Activated CD4-positive, alpha-beta T cell treated with anti-CD3 and anti-CD28 coated beads, Interleukin-2, amount 50 U/mL, for 1 hour (primary cell): ENCODE results near the gene ZBTB16.

ENCODE experiments used
- DNase-seq: peaks from one replicate; pipeline ENCODE4 v3.0.0-alpha.2; 2020

The ZBTB16 gene

DNA sequence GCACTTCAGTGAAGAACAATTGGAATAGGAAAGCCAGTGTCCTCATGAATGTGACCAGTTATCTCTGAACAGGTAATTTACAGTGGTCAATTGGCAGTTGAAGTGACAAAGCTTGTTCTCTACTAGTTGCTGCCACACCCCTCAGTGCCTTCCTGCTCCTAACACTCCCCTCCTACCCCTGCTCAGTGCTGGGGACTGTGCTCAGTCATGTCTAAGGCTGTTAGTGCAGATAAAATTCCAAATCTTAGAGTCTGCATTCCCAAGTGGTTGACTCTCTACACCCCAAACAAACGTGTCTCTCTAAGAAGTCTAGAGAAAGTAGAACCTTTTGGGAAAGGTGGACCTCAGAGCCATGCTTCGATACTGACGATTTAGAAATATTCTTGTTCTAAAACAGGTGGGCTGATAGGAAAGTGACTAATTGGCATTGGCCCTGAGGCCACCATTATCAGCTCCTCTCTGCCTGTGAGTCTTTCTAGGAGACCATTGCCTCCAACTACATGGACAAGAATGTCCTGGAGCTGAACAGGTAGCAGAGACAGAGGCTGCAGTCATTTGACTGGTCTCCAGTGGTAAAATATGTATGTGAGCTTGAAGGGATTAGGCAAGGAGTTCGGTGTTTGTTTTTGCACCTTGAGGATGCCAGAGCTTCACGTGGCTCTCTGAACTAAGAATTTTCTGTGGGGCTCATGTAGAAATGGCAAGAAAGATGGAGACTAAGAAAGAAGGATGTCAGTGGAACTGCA is 214.6 kb downstream of the ZBTB16 start:
- DNase-seq: no peak

DNA sequence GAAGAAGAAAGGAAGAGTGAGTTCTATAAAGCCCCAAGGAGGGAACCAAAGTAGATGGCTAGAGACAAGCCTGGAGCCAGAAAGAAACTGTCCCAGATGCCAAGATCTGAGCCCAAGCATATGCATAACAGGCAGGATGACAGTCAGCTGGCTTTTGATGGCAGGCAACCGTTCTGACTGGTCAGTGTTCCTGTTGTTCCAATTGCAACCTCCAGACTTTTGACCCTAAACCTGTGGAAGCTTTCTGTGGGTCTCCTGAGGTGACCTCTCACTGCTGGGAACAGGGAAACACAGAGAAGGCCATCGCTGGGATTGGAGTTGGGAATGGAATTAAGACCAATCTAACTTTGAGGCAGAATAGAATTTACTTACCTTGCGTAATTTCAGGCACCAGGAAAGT is 215.1 kb downstream of the ZBTB16 start:
- DNase-seq: no peak

DNA sequence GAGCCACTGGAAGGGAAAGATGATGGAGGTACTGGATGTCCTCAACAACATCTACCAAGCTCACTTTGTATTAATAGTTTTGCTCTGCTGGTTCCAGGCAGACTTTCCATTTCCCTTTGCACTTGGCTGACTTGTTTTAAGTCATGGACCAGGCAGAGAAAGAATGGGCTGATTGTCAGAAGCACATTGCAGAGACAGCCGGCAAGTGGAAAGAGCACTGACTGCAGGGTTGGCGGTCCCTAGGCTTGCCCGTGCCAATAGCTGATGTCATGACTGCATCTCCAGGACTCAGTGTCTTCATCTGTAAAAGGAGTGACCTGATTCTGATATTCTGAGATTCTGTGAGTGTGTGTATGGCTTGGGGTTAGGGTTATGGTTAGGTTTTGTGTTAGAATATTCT is 215.8 kb downstream of the ZBTB16 start:
- no peak for DNase-seq

DNA sequence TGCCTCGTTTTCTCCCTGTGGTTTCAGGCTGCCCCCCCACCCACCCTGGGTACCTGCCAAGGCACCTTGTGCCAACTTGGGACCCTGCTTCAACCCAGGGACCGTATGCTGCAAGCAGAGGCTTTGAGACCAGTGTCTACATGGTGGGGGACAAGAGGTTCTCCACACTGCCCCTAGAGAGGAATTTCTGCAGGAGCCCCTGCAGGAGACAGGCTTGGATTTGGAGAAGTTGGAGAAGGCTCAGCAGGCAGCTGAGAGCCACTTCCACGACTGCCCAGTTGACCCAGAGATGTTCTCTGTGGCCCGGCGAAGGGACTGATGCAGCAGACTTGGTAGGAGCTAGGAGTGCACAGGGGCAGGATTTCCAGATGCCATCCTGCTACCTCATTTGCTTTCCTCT is 216.6 kb downstream of the ZBTB16 start:
- DNase-seq: no peak

DNA sequence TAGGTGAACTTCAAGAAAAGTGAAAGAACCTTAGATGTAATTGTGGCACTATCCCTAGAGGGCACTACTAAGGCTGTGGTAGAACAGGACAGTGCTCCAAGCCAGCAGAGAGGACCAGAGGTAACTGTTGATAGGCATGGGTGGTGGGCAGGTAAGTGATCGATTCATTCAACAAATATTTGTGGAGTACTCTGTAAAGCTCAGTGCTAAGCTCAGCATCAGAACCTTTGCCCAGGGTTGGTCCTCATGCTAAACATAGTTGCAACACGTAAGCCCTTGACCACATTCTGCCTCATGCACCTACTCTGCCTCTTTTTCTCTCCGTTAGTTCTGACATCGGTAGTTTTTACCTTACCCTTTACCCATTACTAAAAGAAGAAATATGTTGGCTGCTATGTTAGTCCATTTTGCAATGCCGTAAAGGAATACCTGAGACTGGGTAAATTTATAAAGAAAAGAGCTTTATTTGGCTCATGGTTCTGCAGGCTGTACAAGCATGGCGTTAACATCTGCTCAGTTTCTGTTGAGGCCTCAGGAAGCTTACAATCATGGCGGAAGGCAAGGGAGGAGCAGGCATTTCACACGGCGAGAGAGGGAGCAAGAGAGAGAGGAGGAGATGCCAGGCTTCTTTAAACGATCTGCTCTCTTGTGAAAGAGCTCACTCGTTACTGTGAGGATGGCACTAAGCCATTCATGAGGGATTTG is 218.3 kb downstream of the ZBTB16 start:
- no peak for DNase-seq

DNA sequence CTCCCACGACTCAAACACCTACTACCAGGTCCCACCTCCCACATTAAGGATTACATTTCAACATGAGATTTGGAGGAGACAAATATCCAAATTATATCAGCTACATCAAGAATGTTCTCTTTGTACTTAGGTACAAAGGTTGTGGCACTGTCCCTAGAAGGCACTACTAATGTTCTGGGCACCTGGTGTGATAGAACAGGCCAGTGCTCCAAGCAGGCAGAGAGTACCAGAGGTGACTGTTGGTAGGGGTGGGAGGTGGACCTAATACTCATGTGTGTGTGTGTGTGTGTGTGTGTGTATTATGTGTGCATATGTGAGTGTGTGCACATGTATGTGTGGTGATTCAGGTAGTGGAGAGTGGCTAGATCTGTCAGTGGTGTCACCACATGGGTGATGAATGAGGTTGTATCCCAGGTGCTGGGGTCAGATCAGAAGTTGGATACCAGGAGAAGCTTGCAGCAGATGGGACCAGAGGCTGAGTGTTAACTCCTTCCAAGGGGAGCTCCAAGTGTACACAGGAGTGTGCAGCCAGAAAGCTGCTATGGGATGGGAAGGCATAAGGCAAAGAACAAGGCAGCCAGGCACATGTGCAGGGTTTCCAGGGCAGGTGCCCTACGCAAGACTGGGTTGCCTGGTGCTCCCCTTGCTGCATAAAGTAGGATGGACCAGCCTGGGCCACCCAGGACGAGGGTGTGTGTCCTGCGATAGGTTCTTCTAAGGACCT is 219.0 kb downstream of the ZBTB16 start:
- no peak for DNase-seq

DNA sequence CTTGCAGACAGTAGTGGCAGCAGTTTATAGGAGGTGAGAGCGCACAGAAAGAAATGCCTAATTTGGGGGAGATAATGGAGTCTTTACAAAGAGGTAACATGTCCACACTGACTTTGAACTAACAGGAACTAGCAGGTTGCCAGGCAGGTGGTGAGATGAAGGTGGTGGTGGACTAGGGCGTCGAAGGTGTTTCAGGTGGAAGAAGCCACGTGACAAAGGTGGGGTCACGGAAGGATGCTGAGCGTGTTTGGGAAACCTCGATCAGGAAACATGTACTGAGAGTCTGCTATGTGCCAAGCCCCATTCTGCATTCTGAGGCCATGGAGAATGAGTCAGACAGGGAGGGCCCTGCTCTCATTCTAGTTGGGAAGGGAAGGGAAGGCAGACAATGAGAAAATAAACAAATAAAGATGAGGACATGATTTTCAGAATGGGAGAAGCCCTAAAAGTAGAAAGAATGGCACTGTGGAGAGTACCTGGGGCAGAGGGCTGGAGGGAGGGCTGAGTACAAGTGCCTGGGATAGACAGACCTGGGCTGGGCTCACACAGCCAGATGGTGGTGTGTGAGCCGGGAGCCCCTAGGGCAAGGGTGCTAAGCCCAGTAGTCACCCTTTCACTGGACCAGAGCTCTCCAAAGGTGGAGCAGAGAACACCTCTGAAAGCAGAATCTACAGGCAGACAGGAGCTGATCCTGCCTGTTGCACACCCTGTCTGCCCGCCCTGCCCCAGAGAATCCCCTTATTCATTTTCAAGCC is 220.5 kb downstream of the ZBTB16 start:
- no peak for DNase-seq

DNA sequence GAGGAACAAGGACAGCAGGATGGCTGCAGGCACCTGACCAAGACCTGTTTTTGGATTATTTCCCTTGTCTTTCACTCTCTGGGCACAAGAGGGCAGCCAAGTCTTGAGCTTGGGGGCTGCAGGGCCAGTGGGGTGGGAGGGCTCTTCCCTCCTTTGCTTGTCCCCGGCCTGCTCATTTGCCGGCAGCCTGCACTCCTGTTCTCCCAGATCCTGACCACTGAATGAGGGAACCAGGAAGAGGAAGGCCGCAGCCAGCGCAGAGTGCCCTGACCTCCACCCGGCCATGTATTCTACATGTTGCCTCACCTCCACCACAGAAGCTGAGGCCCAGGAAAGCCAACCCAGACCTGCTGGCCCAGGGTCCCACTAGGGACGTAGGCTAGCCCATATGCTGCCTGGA is 221.2 kb downstream of the ZBTB16 start:
- DNase-seq: peak; percentile 13

DNA sequence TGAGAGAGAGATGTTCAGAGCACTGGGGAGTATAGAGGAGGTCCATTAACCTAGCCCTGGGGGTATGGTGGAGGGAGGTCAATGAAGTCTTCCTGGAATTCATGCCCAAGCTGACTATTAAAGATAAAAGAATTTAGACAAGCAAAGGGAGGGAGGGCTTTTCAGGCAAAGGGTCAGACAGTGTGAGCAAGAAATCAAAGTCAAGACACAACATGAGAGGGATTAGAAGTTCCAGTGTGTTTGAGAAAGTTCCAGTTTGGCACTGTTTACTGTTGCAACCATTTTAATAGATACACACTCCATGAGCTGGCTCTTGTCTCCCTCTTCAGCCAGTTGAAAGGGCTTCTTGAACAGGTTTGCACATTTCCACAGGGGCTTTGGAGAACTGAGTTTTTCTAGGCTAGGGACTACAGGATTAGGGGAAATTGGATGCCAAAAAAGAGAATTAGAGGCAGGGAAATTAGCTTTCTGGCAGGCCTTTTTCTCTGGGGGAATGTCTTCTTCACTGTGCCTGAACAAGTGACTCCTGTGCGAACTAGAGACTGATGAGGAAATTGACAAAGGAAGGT is 222.0 kb downstream of the ZBTB16 start:
- no peak for DNase-seq

DNA sequence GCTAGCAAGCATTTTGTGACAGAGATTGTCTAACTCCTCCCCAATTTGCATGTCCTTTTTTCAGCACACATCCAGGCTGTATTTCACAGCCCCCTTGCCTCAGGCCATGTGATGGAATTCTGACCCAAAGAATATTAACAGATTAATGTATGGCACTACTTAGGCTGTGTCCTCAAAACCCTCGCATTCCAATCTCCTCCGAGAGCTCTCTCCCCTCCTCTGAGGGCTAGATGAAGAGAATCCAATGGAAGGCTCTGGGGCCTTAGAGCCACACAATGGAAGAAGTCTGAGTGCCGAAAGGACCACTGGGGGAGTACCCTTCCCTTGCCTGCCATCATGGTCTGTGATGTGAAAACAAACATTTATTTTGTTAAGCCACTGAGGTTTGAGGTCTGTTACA is 223.0 kb downstream of the ZBTB16 start:
- no peak for DNase-seq

DNA sequence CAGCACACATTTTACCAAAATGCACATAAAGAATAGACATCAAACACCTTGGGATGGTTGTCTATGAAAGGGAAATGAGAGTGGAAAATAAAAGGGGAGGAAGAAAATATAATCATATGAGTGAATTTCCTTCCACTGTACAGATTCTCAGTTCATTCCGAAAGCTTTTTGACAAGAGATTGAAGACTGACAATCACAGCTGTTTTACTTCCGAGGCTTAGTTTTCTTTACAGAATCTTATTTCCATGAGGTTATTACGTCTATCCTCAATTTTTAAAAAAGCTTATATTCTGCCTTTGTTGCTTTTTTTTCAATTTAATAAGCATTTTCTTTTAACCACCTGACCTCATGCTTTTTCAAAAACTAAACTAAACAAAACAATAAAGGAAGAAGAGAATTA is 223.9 kb downstream of the ZBTB16 start:
- DNase-seq: no peak

DNA sequence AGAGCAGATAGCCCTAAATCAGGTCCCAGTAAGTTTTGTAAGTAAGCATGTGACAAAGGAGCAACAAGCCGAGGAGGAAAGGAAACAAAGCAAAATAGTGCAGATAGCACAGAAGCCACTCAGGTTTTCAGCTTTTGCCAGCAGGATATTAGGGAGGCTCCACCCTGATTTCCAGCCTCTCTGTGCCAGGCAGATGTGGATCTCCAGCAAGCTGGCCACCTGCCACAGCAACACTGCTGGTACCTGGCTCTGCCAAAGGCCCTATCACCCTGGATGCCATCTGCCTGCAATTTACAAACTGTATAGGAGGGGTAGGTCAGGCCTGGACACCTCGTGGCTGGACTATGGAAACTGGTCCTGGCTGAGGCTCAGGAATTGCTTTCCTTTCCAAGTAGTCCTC is 224.5 kb downstream of the ZBTB16 start:
- no peak for DNase-seq

DNA sequence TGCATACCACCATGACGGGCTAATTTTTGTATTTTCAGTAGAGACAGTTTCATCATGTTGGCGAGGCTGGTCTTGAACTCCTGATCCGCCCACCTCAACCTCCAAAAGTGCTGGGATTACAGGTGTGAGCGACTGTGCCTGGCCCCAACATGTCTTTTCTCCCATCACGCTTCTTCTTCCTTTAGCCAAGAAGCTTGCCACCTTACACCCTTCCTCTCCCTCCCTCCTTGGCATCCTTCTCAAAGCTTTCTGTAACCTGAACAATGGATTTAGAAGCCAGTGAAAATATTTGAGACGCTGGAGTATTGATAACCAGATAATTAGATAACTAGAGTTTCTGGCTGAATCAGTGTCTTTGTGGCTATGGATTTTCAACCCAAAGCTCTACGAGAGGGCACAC is 225.4 kb downstream of the ZBTB16 start:
- DNase-seq: no peak

DNA sequence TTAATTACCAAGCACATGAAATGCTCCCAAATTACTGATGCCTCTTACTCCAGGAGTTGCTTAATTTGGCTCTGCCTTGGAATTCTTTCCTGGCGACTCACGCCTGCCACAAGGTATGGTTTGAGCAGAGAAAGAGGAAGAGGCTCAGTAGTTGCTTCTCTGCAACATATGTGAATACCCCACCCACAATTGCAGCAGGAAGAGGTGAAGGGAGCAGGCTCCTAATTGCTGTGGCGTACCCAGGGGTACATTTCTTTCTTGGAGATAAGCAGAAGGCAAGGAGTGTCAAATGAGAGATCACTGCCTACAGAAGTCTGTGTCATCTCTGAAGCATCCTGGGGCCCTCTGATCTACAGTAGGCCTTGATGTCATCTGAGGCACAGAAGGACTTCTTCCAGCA is 226.1 kb downstream of the ZBTB16 start:
- no peak for DNase-seq

DNA sequence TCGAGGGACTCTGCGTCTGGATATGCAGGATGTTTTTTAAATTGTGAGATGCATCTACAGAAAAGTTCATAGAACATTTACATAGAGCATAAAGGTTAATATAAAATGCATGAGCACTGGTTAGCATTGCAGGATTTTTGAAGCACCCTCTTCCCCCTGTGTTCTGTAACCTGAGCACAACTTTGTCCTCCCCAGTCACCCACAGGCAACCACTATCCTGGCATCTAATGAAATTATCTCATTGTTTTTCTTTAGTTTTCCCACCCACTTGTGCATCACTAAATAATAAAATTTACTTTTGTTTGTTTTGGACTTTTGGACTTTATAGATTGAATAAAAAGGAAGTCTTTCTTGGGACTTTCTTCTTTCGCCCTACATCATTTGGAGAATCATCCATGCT is 226.7 kb downstream of the ZBTB16 start:
- no peak for DNase-seq

DNA sequence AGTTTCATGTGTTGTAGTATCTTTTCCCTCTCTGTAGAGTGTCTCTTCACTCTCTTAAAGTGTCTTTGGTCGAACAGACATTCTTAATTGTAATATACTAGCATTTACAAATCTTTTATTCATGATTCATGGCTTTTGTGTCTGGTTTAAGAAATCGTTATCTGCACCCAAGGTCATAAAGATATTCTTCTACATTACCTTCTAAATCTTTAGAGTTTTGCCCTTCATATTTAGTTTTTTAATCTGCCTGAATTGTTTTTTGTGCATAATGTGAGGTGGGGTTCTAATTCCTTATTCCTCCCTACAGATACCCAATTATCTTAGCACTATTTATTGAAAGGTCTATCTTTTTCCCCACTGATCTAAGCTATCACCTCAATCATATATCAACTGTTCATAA is 227.6 kb downstream of the ZBTB16 start:
- DNase-seq: no peak

DNA sequence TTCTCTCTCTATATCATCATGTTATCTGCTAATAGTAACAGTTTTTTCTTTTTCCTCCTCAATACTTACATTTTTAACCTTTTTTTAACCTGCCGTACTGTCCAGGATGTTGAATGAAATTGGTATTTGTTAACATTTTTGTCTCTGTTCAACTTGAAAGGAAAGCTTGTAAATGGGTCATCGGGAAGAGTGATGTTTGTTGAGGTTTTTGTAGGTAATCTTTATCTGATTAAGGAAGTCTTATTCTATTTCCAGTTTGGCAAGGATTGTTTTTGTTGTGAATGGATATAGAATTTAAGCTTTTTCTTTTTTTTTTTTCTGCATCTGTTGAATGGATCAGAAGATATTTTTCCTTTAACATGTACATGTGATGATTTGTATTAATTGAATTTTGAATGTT is 228.6 kb downstream of the ZBTB16 start:
- DNase-seq: no peak

DNA sequence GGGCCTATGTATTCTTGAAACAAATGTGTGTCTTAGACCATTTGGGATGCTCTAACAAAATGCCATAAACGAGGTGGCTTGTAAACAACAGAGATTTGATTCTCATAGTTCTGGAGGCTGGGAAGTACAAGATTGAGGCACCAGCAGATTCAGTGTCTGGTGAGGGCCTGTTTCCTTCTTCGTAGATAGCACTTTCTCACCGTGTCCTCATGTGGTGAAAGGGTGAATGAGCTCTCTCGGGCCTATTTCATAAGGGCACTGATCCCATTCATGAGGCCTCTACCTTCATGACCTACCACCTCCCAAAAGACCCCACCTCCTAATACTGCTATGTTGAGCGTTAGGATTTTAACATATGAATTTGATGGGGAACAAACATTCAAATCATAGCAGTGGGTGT is 230.3 kb downstream of the ZBTB16 start:
- DNase-seq: no peak

DNA sequence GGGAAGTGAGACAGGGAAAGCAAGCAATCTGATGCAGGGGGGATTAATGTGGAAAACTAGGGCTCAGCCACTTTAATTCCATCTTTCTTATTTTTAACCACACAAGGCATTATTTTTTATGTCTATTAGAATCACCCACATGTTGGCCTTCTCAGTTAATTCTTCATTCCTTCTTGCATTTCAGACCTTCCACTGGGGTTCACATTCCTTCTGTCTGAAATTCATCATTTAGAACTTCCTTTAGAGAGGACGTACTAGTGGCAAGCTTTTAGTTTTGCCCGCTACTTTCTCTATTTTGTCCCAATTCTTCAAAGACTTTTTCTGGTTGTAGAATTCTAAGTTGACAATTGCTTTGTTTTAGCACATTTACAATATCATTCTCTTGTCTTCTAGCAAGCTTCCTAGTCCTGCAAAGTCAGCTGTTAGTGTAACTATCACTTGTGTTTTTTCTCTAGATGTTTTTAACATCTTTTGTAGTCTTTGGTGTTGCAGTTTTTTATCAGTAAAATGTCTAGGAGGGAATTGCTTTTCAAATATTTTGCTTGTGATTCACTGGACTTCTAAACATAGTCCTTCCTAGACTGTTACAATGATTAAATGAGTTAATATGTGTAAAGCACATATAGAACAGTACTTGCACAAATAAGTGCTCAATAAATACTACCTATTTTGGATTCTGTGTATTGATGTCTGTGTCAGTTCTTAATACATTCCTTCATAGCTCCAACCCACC is 231.2 kb downstream of the ZBTB16 start:
- DNase-seq: no peak

DNA sequence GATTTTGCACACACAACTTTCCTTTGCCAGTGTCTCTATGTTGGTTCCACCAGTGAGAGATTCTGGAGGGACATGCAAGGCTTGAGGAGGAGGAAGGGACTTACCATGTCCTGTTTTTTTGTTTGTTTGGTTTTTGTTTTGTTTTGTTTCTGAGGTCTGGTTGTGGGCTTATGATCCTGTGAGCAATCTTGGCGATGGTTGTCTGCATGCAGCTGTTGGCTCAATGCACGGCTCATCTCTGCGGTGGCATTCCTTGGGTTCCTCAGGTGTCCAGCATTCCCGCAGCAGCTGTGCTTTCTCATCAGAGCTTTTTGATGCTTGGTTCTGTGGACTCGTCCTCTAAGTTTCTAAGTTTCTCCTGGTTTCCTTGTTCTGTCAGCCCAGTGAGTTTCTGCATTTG is 231.9 kb downstream of the ZBTB16 start:
- DNase-seq: no peak

DNA sequence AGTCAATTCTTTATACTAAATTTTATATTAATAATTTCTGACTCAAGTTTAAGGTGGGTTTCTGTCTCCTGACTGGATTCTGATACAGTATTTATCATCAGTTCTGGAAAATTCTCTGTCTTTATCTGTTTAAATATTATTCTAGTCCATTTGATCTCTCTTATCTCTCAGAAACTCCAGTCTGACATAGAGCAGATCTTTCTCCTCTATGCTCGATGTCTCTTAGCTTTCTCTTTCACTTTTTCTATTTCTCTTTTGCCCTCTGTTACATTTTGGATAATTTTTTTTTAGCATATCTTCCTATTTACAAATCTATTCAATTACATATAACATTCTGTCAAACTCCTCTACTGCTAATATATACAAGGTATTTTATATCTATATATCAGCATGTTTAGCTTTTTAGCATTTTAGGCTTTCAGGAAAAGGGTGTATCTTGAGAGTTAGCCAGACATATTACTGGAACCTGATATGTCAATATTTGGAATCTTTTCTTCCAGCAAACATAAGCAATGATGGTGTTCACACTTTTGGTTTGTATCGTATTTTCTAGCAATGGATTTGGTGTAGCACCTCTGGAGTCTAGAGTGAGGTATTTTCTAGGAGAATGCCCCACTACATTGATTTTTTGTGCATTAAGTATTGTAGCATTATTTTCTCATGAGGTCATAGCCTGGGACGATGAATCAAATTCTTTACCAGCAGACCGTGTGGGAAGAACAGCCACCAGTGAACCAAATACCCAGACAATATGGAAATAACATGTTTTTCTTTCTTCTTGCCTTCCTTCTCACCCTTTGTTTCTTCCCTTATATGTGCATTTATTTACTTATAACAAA is 232.6 kb downstream of the ZBTB16 start:
- DNase-seq: no peak
